CD4-positive, alpha-beta memory T cell (primary cell): ENCODE data around the gene PIEZO1. TPM values are rescaled to one million over a fixed set of nuclear protein-coding genes. Genes with fewer than 3 reads are reported as not detected.
A peak's percentile ranks its signal among the peaks of the same experiment; 100 is the strongest.

ENCODE experiments used
- CTCF ChIA-PET: fragments of 350-600 bp; sonication (Branson Sonifier 250); formaldehyde crosslinking; loops from one replicate; lab custom pipeline; 2021; ENCODE audit warnings: inconsistent platforms; ENCODE audit not compliant: partially characterized antibody; lab: Charles Lee
- POLR2A ChIA-PET: fragments of 350-600 bp; sonication (Branson Sonifier 250); formaldehyde crosslinking; loops from one replicate; lab custom pipeline; 2021; ENCODE audit not compliant: partially characterized antibody; lab: Charles Lee
- DNase-seq, 5 donors: peaks; one replicate each; pipeline versions ENCODE4 v3.0.0 to v3.0.0-alpha.2; 2020 to 2022; ENCODE audit warnings: mixed read lengths in 1 of 5
- H3K27ac ChIP-seq: one replicate; pipeline ENCODE4 v1.7.0; 2013; ENCODE audit warnings: low read depth, low read length
- H3K27me3 ChIP-seq: 2 replicates; pipeline ENCODE4 v1.7.0; 2013; ENCODE audit warnings: mild to moderate bottlenecking, low read length, moderate library complexity; ENCODE audit not compliant: insufficient read depth
- H3K36me3 ChIP-seq: 2 replicates; pipeline ENCODE4 v1.7.0; 2013; ENCODE audit warnings: mild to moderate bottlenecking, low read length, moderate library complexity; ENCODE audit not compliant: insufficient read depth
- H3K4me1 ChIP-seq: 2 replicates; pipeline ENCODE4 v1.7.0; 2013; ENCODE audit warnings: mild to moderate bottlenecking, low read length, moderate library complexity; ENCODE audit not compliant: insufficient read depth
- H3K4me3 ChIP-seq, 2 donors: one replicate each; pipeline ENCODE4 v1.7.0; 2013; ENCODE audit warnings: low read length in 2 of 2, mild to moderate bottlenecking in 1 of 2
- H3K9me3 ChIP-seq, 2 donors: one replicate each; pipeline ENCODE4 v1.7.0; 2013; ENCODE audit warnings: low read length in 2 of 2, control low read depth in 1 of 2; ENCODE audit not compliant: control insufficient read depth in 1 of 2
- H3K27ac Mint-ChIP-seq, 7 donors: one replicate each; pipeline ENCODE4 v1.8.0; 2020 to 2021; ENCODE audit warnings: mixed read lengths in 7 of 7, mild to moderate bottlenecking in 6 of 7, inconsistent platforms in 3 of 7, moderate library complexity in 3 of 7
- H3K27me3 Mint-ChIP-seq, 2 donors: one replicate each; pipeline ENCODE4 v1.8.0; 2020 to 2021; ENCODE audit warnings: mixed read lengths in 2 of 2
- H3K36me3 Mint-ChIP-seq, 2 donors: one replicate each; pipeline ENCODE4 v1.8.0; 2020 to 2021; ENCODE audit warnings: mixed read lengths in 2 of 2, inconsistent platforms in 1 of 2, mild to moderate bottlenecking in 1 of 2
- H3K4me1 Mint-ChIP-seq, 4 donors: one replicate each; pipeline ENCODE4 v1.8.0; 2020 to 2021; ENCODE audit warnings: mixed read lengths in 4 of 4, mild to moderate bottlenecking in 1 of 4
- H3K4me3 Mint-ChIP-seq, 8 donors: one replicate each; pipeline ENCODE4 v1.8.0; 2020 to 2021; ENCODE audit warnings: mixed read lengths in 8 of 8, mild to moderate bottlenecking in 7 of 8, moderate library complexity in 6 of 8, inconsistent platforms in 3 of 8
- H3K9me3 Mint-ChIP-seq, 8 donors: one replicate each; pipeline ENCODE4 v1.8.0; 2020 to 2021; ENCODE audit warnings: mixed read lengths in 8 of 8, mild to moderate bottlenecking in 5 of 8, inconsistent platforms in 3 of 8, moderate library complexity in 1 of 8
- intact Hi-C: fragments of 100-400 bp; cut with micrococcal nuclease; formaldehyde crosslinking; loops from one replicate; pipeline ENCODE4 v1.15.1; 2023
- polyA plus RNA-seq, 2 donors: library from polyadenylated mRNA; unstranded; fragments of 300-500 nt; fragmentation: Illumina TruSeq; gene quantifications; one replicate each; pipeline ENCODE4 v1.2.3, GENCODE V29; 2021
- total RNA-seq, 2 experiments: library from RNA; stranded (reverse); gene quantifications; one replicate each; pipeline ENCODE4 v1.2.3, GENCODE V29; 2021

PIEZO1 gene
- total and polyA plus RNA-seq, 4 experiments from 2014 or later = 12.0 to 302 (median 171) TPM

DNA sequence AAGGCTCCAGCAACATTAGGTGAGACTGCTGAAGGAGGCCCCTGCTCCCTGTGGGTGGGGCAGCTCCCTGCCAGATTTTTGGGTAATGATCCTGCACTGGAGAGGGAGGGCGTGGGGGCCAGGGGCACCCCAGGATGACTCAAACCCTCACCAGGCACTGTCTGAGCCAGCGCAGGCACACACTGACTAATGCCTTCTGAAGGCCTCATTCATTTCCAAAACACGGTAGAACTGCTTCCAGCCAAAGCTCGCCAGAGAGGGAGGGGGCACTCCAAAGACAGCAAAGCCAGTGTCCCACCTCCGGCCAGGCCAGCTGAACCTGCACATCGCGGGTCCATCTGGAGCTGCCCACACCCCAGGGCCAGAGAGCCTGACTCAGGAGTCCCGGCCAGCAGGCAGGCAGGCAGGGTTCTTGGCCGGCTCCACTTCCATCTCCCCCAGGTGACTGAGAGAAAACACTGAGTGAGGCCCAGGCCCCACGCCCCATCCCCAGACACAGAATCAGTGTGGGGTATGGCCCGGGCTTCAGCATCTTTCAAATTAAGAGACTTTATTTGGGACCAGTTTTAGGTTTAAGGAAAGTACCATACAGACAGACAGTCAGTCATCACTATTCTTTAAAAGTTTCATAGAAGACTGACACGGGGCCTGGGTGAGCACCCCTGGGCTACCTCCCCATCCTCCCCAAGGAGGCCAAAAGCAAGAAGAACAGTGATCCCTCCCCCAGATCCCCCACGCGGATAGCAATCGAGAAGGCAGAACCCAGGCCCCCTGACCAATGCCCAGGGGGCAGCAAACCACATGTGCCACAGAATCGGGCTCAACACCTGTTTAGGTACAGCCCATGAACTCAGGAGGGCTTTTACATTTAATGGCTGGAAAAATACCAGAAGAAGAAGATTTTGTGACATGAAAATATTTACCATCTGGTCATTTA is 2.3 kb downstream of the PIEZO1 start:
- DNase-seq = peak in 1 of 5 donors; percentile 86
- Histone ChIP-seq H3K27me3 (no peaks in the 10 kb centered on the region), H3K27ac (peak overlapping the region; percentile 74), H3K4me3 (peak overlapping the region; percentile 26 to 70), H3K4me1 (peaks cover 67% of the 10 kb centered on the region), H3K36me3 (no peaks in the 10 kb centered on the region), H3K9me3 (no peaks in the 10 kb centered on the region)
- CTCF ChIA-PET = interaction anchor here (0.7 to 10.7 kb wide), 18 partner anchors 16 to 384 kb away, joined by 3 to 137 read pairs (median 4); partner anchors contain the start of genes APRT, GALNS and TRAPPC2L
- Mint-ChIP-seq H3K4me3 (peak overlapping the region; percentile 81 to 97 (median 90)), H3K9me3 (peaks cover 0 to 1% (median 0%) of the 10 kb centered on the region in 8 donors), H3K27ac (peak overlapping the region; percentile 95 to 98 (median 95)), H3K27me3 (no peaks in the 10 kb centered on the region), H3K4me1 (peaks cover 30 to 59% (median 47%) of the 10 kb centered on the region in 4 donors), H3K36me3 (peaks cover 0 to 16% of the 10 kb centered on the region in 2 donors)
- intact Hi-C loops = loop anchor here (2.0 to 5.0 kb wide), 2 partner anchors 24 to 95 kb away; partner anchors contain the start of gene SNAI3
- POLR2A ChIA-PET = interaction anchor here (0.5 to 8.8 kb wide), 25 partner anchors 9 to 459 kb away, joined by 3 to 206 read pairs (median 9); partner anchors contain the start of genes APRT, CDT1, CTU2 and GALNS

- intact Hi-C loops = loop anchor here (1.0 to 5.0 kb wide), 6 partner anchors 15 to 94 kb away; partner anchors contain the start of genes SNAI3 and TRAPPC2L
- H3K27ac Mint-ChIP-seq = peak overlapping the region; percentile 95 to 98 (median 95)
- DNase-seq = peak; percentile 71 to 83 (median 72)
- H3K4me1 Mint-ChIP-seq = peaks cover 31 to 64% (median 50%) of the 10 kb centered on the region in 4 donors
- POLR2A ChIA-PET = interaction anchor here (0.8 to 8.8 kb wide), 29 partner anchors 8 to 1092 kb away, joined by 3 to 206 read pairs (median 6); partner anchors contain the start of genes APRT, CDK10, CDT1 and CTU2
- peaks cover 0 to 1% (median 0%) of the 10 kb centered on the region in 8 donors for H3K9me3 Mint-ChIP-seq
- Histone ChIP-seq H3K27ac (peak overlapping the region; percentile 74), H3K27me3 (no peaks in the 10 kb centered on the region), H3K9me3 (no peaks in the 10 kb centered on the region), H3K4me1 (peaks cover 67% of the 10 kb centered on the region), H3K4me3 (peak overlapping the region in 1 of 2 donors; percentile 70), H3K36me3 (no peaks in the 10 kb centered on the region)
- CTCF ChIA-PET = interaction anchor here (0.9 to 10.7 kb wide), 14 partner anchors 18 to 434 kb away, joined by 3 to 137 read pairs (median 8); partner anchors contain the start of genes APRT, GALNS and TRAPPC2L
- H3K36me3 Mint-ChIP-seq = peaks cover 0 to 20% of the 10 kb centered on the region in 2 donors
- no peaks in the 10 kb centered on the region for H3K27me3 Mint-ChIP-seq
- H3K4me3 Mint-ChIP-seq = peak overlapping the region; percentile 81 to 97 (median 90)
These were observed 3.6 kb downstream of the PIEZO1 start for GRCh38 chr16:88781140-88782077.

DNA sequence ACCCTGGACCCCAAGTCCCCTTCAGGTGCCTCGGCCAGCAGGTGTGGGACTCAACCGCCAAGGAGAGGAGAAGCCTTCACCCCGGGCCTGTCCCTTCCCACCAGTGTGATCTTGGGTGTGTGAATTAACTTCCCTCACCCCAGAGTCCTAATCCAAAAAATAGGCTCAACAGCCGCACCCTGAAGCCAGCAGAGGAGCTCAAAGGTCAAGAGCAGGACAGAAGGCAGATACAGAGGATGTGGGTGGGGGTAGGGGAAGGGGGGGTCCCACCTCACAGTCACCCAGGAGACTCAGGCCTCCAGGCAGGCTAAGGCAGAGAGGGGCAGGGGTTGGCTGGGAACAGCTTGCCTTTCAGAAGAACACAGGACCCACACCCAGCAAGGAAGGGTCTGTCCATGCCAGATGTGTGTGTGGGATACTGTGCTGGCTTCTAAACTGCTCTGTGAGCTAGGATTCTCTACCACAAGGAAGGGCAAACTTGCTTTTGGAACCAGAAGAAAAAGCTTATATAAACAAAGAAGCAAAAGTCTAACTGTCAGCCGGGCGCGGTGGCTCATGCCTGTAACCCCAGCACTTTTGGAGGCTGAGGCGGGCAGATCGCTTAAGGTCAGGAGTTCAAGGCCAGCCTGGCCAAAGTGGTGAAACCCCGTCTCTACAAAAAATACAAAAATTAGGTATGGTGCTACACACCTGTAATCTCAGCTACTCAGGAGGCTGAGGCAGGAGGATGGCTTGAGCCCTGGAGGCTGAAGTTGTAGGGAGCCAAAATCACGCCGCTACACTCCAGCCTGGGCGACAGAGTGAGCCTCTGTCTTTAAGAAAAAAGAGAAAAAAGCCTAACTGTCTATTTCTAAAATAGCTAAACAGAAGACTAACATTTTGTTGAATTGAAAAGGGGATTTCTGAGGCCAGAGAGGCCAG is 4.6 kb downstream of the PIEZO1 start:
- peak overlapping the region in 1 of 2 donors; percentile 70 for H3K4me3 ChIP-seq
- peak overlapping the region; percentile 74 for H3K27ac ChIP-seq
- Mint-ChIP-seq H3K36me3 (peaks cover 0 to 21% of the 10 kb centered on the region in 2 donors), H3K4me3 (peak overlapping the region; percentile 81 to 97 (median 90)), H3K27me3 (no peaks in the 10 kb centered on the region), H3K9me3 (peaks cover 0 to 1% (median 0%) of the 10 kb centered on the region in 8 donors), H3K27ac (peak overlapping the region; percentile 95 to 98 (median 95)), H3K4me1 (peaks cover 32 to 70% (median 50%) of the 10 kb centered on the region in 4 donors)
- no peaks in the 10 kb centered on the region for H3K36me3 ChIP-seq
- no peak for DNase-seq
- H3K27me3 ChIP-seq = no peaks in the 10 kb centered on the region
- H3K9me3 ChIP-seq = no peaks in the 10 kb centered on the region
- H3K4me1 ChIP-seq = peaks cover 62% of the 10 kb centered on the region
- CTCF ChIA-PET = interaction anchor here (0.9 to 10.7 kb wide), 11 partner anchors 12 to 435 kb away, joined by 3 to 137 read pairs (median 11); partner anchors contain the start of genes APRT, GALNS and TRAPPC2L
- POLR2A ChIA-PET = interaction anchor here (0.8 to 8.8 kb wide), 19 partner anchors 12 to 160 kb away, joined by 3 to 206 read pairs (median 18); partner anchors contain the start of genes APRT, CDT1, CTU2 and CYBA
- intact Hi-C loops = loop anchor here (1.0 to 5.0 kb wide), 5 partner anchors 14 to 93 kb away; partner anchors contain the start of genes SNAI3 and TRAPPC2L

DNA sequence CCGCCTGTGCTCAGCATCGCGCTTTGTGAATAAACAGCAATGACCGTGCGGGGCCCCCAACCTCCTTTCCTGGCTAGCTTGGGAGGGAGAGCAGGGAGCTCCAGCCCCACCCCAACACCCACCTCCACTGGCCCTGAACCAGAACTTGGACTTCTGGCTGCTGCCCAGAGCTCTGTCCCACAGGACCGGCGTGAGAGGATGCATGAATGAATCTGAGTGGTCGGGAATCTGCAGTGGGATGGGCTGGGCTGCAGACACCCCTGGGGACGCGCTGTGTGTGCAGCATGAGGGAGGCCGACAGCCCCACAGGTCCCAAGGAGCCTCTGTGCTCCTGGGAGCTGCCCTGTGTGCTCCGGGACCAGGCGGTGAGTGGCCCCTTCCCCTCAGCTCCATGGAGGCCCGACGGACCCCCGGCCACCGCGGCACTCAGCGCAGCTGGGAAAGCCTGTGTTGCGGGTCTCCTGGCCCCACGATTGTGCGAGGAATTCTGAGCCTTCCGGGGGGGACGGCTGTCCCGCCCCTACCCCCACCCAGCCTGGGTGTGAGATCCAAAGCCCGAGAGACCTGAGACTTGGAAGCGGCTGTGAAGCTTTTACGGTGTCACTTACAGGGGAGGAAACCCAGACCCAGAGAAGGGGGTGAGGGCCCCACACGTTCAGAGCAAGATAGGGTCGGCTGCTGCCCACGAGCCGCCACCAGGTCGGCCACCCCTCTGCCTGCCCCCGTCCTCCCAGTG is 5.4 kb downstream of the PIEZO1 start:
- no peaks in the 10 kb centered on the region for H3K27me3 Mint-ChIP-seq
- intact Hi-C loops = loop anchor here (2.0 to 5.0 kb wide), 2 partner anchors 13 to 92 kb away; partner anchors contain the start of gene SNAI3
- ChIA-PET POLR2A (interaction anchor here (2.7 to 8.8 kb wide), 9 partner anchors 11 to 160 kb away, joined by 13 to 206 read pairs (median 62); partner anchors contain the start of genes APRT, CDT1, CTU2 and GALNS), CTCF (interaction anchor here (0.5 to 10.7 kb wide), 9 partner anchors 11 to 147 kb away, joined by 3 to 137 read pairs (median 20); partner anchors contain the start of genes APRT, GALNS and TRAPPC2L)
- H3K4me1 ChIP-seq = peaks cover 66% of the 10 kb centered on the region
- no peak for DNase-seq
- H3K27ac ChIP-seq = peak overlapping the region; percentile 74
- no peaks in the 10 kb centered on the region for H3K36me3 ChIP-seq
- H3K9me3 ChIP-seq = no peaks in the 10 kb centered on the region
- H3K4me3 Mint-ChIP-seq = peak overlapping the region in 7 of 8 donors; percentile 81 to 97 (median 93)
- H3K36me3 Mint-ChIP-seq = peaks cover 0 to 21% of the 10 kb centered on the region in 2 donors
- H3K27ac Mint-ChIP-seq = peak overlapping the region; percentile 95 to 98 (median 95)
- peaks cover 32 to 73% (median 52%) of the 10 kb centered on the region in 4 donors for H3K4me1 Mint-ChIP-seq
- H3K4me3 ChIP-seq = peak overlapping the region in 1 of 2 donors; percentile 70
- H3K9me3 Mint-ChIP-seq = peaks cover 0 to 1% (median 0%) of the 10 kb centered on the region in 8 donors
- no peaks in the 10 kb centered on the region for H3K27me3 ChIP-seq

DNA sequence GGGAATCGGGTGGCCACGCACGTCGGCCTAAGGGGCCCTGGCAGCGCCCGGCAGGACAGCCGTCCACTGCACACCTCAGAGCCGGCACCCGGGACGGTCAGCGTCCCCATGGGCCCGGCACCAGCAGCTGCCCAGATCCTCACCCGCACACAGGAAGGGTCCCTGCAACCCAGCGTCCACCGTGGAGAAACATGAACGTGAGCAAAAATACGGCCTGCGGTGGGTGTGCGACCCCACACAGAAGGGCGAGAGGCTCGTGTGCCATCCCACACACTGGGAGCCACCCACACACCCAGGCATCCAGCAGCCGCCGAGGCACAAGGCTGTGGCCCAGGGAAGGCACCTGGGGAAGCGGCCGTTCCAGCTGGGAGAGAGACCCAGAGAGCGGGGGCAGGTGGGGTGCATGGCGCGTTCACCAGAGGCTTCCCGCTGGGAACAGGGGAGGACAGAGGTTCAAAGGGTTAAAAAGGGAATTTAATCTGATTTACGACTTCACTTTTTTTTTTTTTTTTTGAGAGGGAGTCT is 6.4 kb downstream of the PIEZO1 start:
- peaks cover 0 to 23% of the 10 kb centered on the region in 2 donors for H3K36me3 Mint-ChIP-seq
- Histone ChIP-seq H3K4me1 (peaks cover 73% of the 10 kb centered on the region), H3K27me3 (no peaks in the 10 kb centered on the region), H3K36me3 (no peaks in the 10 kb centered on the region), H3K27ac (peak overlapping the region; percentile 74), H3K4me3 (no peak overlapping the region), H3K9me3 (no peaks in the 10 kb centered on the region)
- DNase-seq = no peak
- H3K4me1 Mint-ChIP-seq = peaks cover 31 to 74% (median 55%) of the 10 kb centered on the region in 4 donors
- intact Hi-C loops = no loop called here
- H3K27ac Mint-ChIP-seq = peak overlapping the region in 6 of 7 donors; percentile 70 to 95 (median 80)
- H3K4me3 Mint-ChIP-seq = no peak overlapping the region
- ChIA-PET POLR2A (interaction anchor here (5.0 to 8.8 kb wide), 3 partner anchors 10 to 33 kb away, joined by 62 to 206 read pairs (median 138); partner anchors contain the start of genes APRT and CDT1), CTCF (interaction anchor here (3.7 to 10.7 kb wide), 3 partner anchors 24 to 41 kb away, joined by 20 to 137 read pairs (median 64); no protein-coding TSS in a partner anchor)
- peaks cover 0 to 1% (median 0%) of the 10 kb centered on the region in 8 donors for H3K9me3 Mint-ChIP-seq
- no peaks in the 10 kb centered on the region for H3K27me3 Mint-ChIP-seq
